ENCODE measurements around the gene ZSCAN5C. TPM values are rescaled to one million over a fixed set of nuclear protein-coding genes. Genes with fewer than 3 reads are reported as not detected.
A peak's percentile ranks its signal among the peaks of the same experiment; 100 is the strongest.

Gene ZSCAN5C
- total and polyA plus RNA-seq, 2 of the 8 experiments (the other 6 are each of a cell fraction or from before 2014, with no cell fraction given) = not detected

GRCh38 chr19:56217039-56217949 is 15.2 kb downstream of the ZSCAN5C start (continued):
- TF ChIP-seq USF2 (IDR thresholded peaks at IDR 0.05; ENCODE audit: low read length) (no peak), TAF7 (optimal IDR thresholded peaks at IDR 0.05; ENCODE audit: borderline replicate concordance, low read depth, low read length) (no peak), RXRA (IDR thresholded peaks at IDR 0.05; ENCODE audit: insufficient read depth, low read depth, low read length) (no peak), SIX5 (IDR thresholded peaks at IDR 0.05; ENCODE audit: low read depth, low read length) (no peak), ZNF274 (IDR thresholded peaks at IDR 0.05; ENCODE audit: borderline replicate concordance, extremely low read depth, low read length) (no peak), RFX5 (IDR thresholded peaks at IDR 0.05; ENCODE audit: borderline replicate concordance, low read depth, low read length) (no peak), SUZ12 (IDR thresholded peaks at IDR 0.05; ENCODE audit: low read length) (no peak), RNF2 (IDR thresholded peaks at IDR 0.05; ENCODE audit: borderline replicate concordance, low read depth, low read length, missing control alignments, poor library complexity, severe bottlenecking) (no peak), MAFK (IDR thresholded peaks at IDR 0.05; ENCODE audit: low read depth, low read length) (no peak), HDAC2 (IDR thresholded peaks at IDR 0.05; ENCODE audit: borderline replicate concordance in 1 of 2, low read depth in 2 of 2, low read length in 2 of 2) (no peak), FOSL1 (IDR thresholded peaks at IDR 0.05; ENCODE audit: insufficient read depth, low read depth, low read length) (no peak), POLR2AphosphoS5 (IDR thresholded peaks at IDR 0.05; ENCODE audit: low read depth, low read length) (0 out of 2 replicates have a peak, but pooled peaks have one; percentile 8), GABPA (IDR thresholded peaks at IDR 0.05; ENCODE audit: borderline replicate concordance, insufficient read depth, low read length) (peak; percentile 50; the same call in 1 of the 2 replicates), CTBP2 (IDR thresholded peaks at IDR 0.05; ENCODE audit: borderline replicate concordance, insufficient read depth, insufficient read length, low read length) (no peak), CREB1 (IDR thresholded peaks at IDR 0.05) (no peak), TCF12 (IDR thresholded peaks at IDR 0.05; ENCODE audit: low read depth, low read length) (no peak), BRCA1 (IDR thresholded peaks at IDR 0.05; ENCODE audit: low read depth, low read length) (no peak), EZH2 (IDR thresholded peaks at IDR 0.05; ENCODE audit: low read depth, low read length, severe bottlenecking) (no peak), CEBPB (IDR thresholded peaks at IDR 0.05; ENCODE audit: low read depth, low read length) (no peak), E2F6 (IDR thresholded peaks at IDR 0.05) (peak; percentile 43), KDM5A (IDR thresholded peaks at IDR 0.05; ENCODE audit: low read length) (no peak)

Measured in H1 (cell line).